Transverse colon (tissue), 4 donors: ENCODE measurements around the gene PDZD7. TPM values are rescaled to one million over a fixed set of nuclear protein-coding genes. Genes with fewer than 3 reads are reported as not detected.

Experiments used
- DNase-seq: peaks from one replicate; pipeline ENCODE4 v3.0.0-alpha.2; 2019
- H3K27ac ChIP-seq, 4 donors: fragments of 200-600 bp; sonication (generic); 2 replicates each; pipeline ENCODE4 v1.5.1; 2016 to 2018; ENCODE audit warnings: inconsistent platforms in 4 of 4
- H3K27me3 ChIP-seq: fragments of 200-600 bp; sonication (generic); 2 replicates; pipeline ENCODE4 v1.5.1; 2017; ENCODE audit warnings: inconsistent platforms
- H3K36me3 ChIP-seq, 4 donors: fragments of 200-600 bp; sonication (generic); 2 replicates each; pipeline ENCODE4 v1.5.1; 2017 to 2019; ENCODE audit warnings: inconsistent platforms in 4 of 4
- H3K4me1 ChIP-seq, 4 donors: fragments of 200-600 bp; sonication (generic); 2 replicates each; pipeline ENCODE4 v1.5.1; 2017 to 2020; ENCODE audit warnings: inconsistent platforms in 4 of 4
- H3K4me3 ChIP-seq, 4 donors: fragments of 200-600 bp; sonication (generic); 1 replicate in 1 of 4; 2 replicates in 3 of 4; pipeline versions ENCODE4 v1.5.1 to v1.6.1; 2017 to 2019; ENCODE audit warnings: inconsistent platforms in 4 of 4
- H3K9me3 ChIP-seq, 2 donors: fragments of 200-600 bp; sonication (generic); 2 replicates each; pipeline ENCODE4 v1.5.1; 2017 to 2019; ENCODE audit warnings: inconsistent platforms in 2 of 2
- EP300 ChIP-seq: sonication (generic); formaldehyde crosslinking; IDR thresholded peaks from one replicate; pipeline ENCODE4 v1.6.1; 2017; ENCODE audit warnings: antibody characterized with exemption, low read depth
- POLR2A ChIP-seq: fragments of 450-650 bp; IDR thresholded peaks from one replicate; pipeline ENCODE4 v1.6.1; 2016; ENCODE audit warnings: antibody characterized with exemption, mild to moderate bottlenecking, moderate library complexity
- POLR2AphosphoS5 ChIP-seq, 3 donors: sonication (generic); formaldehyde crosslinking; IDR thresholded peaks; one replicate each; pipeline ENCODE4 v1.6.1; 2016; ENCODE audit warnings: antibody characterized with exemption in 3 of 3
- WGBS, 2 donors: methylation state at CpG; one replicate each; pipeline ENCODE4 v1.1.5; 2018; ENCODE audit warnings: low coverage in 1 of 2; 5-methylcytosine and 5-hydroxymethylcytosine counted together
- in situ Hi-C, 4 donors: fragments of 200-750 bp; cut with MboI; loops; one replicate each; pipeline versions ENCODE4 v1.15.0 to v1.15.1; 2017; ENCODE audit warnings: low sequenced_read_pairs in 3 of 4, low pct_ligation_motif_present in 1 of 4, low pct_unique_long_range_greater_than_20kb in 1 of 4
- intact Hi-C: fragments of 100-400 bp; cut with DNase I; formaldehyde crosslinking; loops from one replicate; pipeline ENCODE4 v1.15.1; 2023; ENCODE audit warnings: low total_unique reads
- total RNA-seq, 4 donors: library from RNA; depleted of rRNA; stranded (reverse); fragments of >200 nt; gene quantifications; one replicate each; pipeline ENCODE4 v1.1.0, GENCODE V29; 2016
- TF ChIP-seq, protein P1 (sequence below), 5 experiments: fragments of 200-600 bp in 3 of 5; fragments of 450-650 bp in 2 of 5; sonication (generic) in 3 of 5; IDR thresholded peaks; 1 replicate in 2 of 5; 2 replicates in 3 of 5; pipeline ENCODE4 v1.5.1; 2016 to 2017; ENCODE audit warnings: antibody characterized with exemption in 5 of 5, inconsistent platforms in 3 of 5, mild to moderate bottlenecking in 2 of 5, moderate library complexity in 1 of 5

The PDZD7 gene
- total RNA-seq, 4 donors from 2014 or later = 0.27 to 2.0 (median 0.64) TPM; not detected in 1

DNA sequence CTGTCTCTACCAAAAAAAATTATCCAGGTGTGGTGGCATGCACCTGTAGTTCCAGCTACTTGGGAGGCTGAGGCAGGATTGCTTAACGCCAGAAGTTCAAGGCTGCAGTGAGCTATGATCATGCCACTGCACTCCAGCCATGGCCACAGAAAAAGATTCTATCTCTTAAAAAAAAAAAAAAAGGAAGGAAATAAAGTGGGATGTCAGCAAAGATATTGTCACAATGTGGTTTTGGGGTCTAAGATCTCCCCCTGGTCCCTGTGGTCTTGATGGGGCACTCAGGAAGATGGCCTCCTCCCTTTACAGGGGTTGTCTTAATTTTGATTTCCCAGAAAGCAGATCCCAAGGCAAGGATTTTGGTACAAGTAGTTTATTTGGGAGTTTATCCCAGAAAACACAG is 23.4 kb upstream of the PDZD7 start:
- intact Hi-C loops = no loop called here
- no peak for TF ChIP-seq POLR2A
- H3K9me3 ChIP-seq = no peaks in the 10 kb centered on the region
- H3K27me3 ChIP-seq = peaks cover 22% of the 10 kb centered on the region
- H3K27ac ChIP-seq = no peak overlapping the region
- no peaks in the 10 kb centered on the region for H3K36me3 ChIP-seq
- no peak for DNase-seq
- in situ Hi-C loops = no loop called here
- H3K4me3 ChIP-seq = no peak overlapping the region
- peaks cover 0 to 8% (median 7%) of the 10 kb centered on the region in 4 donors for H3K4me1 ChIP-seq
- WGBS, 2 donors = 71 to 100% methylated on average over 1 of the region's 1 CpG

DNA sequence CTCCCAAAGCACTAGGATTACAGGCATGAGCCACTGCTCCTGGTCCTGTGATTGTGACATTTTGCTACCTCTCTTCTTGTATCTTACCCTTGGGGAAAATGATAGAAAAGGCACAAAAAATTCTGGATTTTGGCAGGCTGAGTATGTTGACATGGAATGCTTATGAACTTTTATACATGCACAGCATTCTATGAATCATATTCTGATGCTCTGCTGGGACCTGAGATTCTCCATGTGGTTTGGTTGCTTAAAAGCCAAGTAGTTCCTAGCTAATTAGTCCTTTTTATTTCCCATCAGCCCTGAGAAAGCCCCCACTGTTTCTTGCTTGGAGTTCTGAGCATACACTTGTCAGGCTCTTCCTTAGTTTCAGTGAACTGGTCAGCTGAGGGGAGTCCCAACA is 22.6 kb upstream of the PDZD7 start:
- H3K36me3 ChIP-seq = no peaks in the 10 kb centered on the region
- no peak for TF ChIP-seq POLR2A
- TF ChIP-seq, protein P1, sequence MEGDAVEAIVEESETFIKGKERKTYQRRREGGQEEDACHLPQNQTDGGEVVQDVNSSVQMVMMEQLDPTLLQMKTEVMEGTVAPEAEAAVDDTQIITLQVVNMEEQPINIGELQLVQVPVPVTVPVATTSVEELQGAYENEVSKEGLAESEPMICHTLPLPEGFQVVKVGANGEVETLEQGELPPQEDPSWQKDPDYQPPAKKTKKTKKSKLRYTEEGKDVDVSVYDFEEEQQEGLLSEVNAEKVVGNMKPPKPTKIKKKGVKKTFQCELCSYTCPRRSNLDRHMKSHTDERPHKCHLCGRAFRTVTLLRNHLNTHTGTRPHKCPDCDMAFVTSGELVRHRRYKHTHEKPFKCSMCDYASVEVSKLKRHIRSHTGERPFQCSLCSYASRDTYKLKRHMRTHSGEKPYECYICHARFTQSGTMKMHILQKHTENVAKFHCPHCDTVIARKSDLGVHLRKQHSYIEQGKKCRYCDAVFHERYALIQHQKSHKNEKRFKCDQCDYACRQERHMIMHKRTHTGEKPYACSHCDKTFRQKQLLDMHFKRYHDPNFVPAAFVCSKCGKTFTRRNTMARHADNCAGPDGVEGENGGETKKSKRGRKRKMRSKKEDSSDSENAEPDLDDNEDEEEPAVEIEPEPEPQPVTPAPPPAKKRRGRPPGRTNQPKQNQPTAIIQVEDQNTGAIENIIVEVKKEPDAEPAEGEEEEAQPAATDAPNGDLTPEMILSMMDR (IDR thresholded peaks at IDR 0.05) = no peak
- no peak for TF ChIP-seq EP300
- TF ChIP-seq POLR2AphosphoS5 (IDR thresholded peaks at IDR 0.05) = no peak

DNA sequence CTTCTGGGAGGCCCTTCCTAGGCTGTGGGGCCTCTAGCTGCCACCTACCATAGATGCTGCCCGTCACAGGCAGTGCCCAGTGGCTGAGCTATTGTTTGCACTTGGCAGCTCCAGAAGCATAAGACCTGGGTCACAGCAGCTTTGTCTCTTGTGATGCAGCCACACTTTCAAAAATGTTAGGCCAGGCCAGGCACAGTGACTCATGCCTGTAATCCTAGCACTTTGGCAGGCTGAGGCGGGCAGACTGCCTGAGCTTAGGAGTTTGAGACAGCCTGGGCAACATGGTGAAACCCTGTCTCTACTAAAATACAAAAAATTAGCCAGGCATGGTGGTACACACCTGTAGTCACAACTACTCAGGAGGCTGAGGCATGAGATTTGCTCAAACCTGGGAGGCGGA is 21.4 kb upstream of the PDZD7 start:
- peaks cover 0 to 16% (median 13%) of the 10 kb centered on the region in 4 donors for H3K4me1 ChIP-seq
- H3K27ac ChIP-seq = no peak overlapping the region
- intact Hi-C loops (no loop called here), in situ Hi-C loops (no loop called here)
- TF ChIP-seq POLR2AphosphoS5 (IDR thresholded peaks at IDR 0.05) (no peak), POLR2A (no peak), EP300 (no peak)
- TF ChIP-seq, protein P1 (IDR thresholded peaks at IDR 0.05) = no peak
- peaks cover 43% of the 10 kb centered on the region for H3K27me3 ChIP-seq
- no peak overlapping the region for H3K4me3 ChIP-seq
- no peaks in the 10 kb centered on the region for H3K36me3 ChIP-seq
- DNase-seq = no peak
- H3K9me3 ChIP-seq = no peaks in the 10 kb centered on the region
- WGBS, 2 donors = 78% methylated on average over 3 of the region's 3 CpGs; no CpG with 5 or more reads in 1 of the 2 donors

More for the DNA sequence above, 22.6 kb upstream of the PDZD7 start:
- Histone ChIP-seq H3K27ac (no peak overlapping the region), H3K27me3 (peaks cover 30% of the 10 kb centered on the region), H3K9me3 (no peaks in the 10 kb centered on the region), H3K4me3 (no peak overlapping the region), H3K4me1 (peaks cover 0 to 9% (median 7%) of the 10 kb centered on the region in 4 donors)
- no peak for DNase-seq
- in situ Hi-C loops = no loop called here
- intact Hi-C loops = no loop called here

DNA sequence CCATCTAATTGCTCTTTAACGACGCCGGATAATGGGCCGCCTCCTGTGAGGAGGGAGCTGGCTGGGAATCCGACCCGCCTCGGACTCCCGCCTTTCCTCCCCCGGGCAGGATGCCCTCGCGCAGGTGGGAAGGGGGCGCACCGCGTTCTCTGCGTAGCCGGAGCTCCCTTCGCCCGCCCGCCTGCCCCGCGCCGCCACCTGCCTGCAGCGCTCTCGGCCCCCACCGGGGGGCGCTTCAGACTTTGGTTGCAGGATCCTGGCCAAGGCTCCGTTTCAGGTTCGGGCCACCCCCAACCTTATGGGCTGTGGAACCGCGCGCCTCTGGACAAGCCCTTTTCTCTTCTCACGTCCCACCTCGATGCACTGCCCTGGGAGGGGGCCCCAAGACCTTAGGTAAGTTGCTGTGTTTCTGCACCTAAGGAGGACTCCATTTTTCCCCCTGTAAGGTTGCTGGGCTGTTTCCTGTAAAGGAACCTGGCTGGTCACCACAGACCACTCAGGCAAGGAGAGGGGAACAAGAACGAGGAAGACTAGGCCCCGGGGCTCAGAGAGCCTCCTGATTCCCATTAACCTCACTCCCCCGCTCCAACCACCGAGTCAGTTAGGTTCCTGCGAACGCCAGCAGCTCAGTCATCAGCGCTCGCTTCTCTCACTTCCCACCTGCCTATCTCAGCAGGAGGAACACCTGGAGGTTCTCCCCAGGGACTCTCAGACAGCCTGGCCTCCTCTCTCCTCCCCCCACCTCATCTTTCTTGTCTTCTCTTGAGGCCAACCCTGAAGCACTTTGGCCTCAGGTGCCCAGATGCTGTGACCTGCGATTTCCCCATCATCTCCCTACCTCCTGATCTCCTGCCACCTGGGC is 19.5 kb upstream of the PDZD7 start:
- peak; percentile 77 for DNase-seq
- Histone ChIP-seq H3K4me1 (peaks cover 0 to 16% (median 13%) of the 10 kb centered on the region in 4 donors), H3K36me3 (no peaks in the 10 kb centered on the region), H3K27ac (no peak overlapping the region), H3K9me3 (no peaks in the 10 kb centered on the region), H3K4me3 (peak overlapping the region in 1 of 4 donors; percentile 32), H3K27me3 (peaks cover 49% of the 10 kb centered on the region)
- no peak for TF ChIP-seq EP300
- TF ChIP-seq, protein P1 (IDR thresholded peaks at IDR 0.05) = peak; percentile 80 to 92 (median 86)
- 20 to 71% methylated on average over 1 to 30 of the region's 42 CpGs for WGBS, 2 donors
- intact Hi-C loops (no loop called here), in situ Hi-C loops (no loop called here)
